Colon (tissue), 2 donors: Measurements from ENCODE around the gene UNC119B.

Experiments
- FAIRE-seq: peaks from 2 replicates; lab custom pipeline; 2012; peaks lifted over from hg19 to GRCh38; lab: Jason Lieb, UNC
- donor health status: control.
- donor health status: control.

Gene UNC119B

GRCh38 chr12:120767071-120768024 lies 57.1 kb downstream of the UNC119B start:
- no peak for FAIRE-seq

GRCh38 chr12:120771097-120771496 lies 60.8 kb downstream of the UNC119B start:
- FAIRE-seq, result no peak
